Stimulated activated CD8-positive, alpha-beta memory T cell treated with anti-CD3 and anti-CD28 coated beads, Interleukin-4, amount 100 ng/mL, for 1 hour (primary cell): ENCODE measurements around the gene CAMTA1.

Source experiments
- DNase-seq, 2 donors: peaks; one replicate each; pipeline ENCODE4 v3.0.0-alpha.2; 2020; ENCODE audit warnings: low read depth in 2 of 2, low spot score in 1 of 2

The CAMTA1 gene

GRCh38 chr1:6955357-6956094, 170.3 kb downstream of the CAMTA1 start:
- no peak for DNase-seq

GRCh38 chr1:6956488-6957159, 171.4 kb downstream of the CAMTA1 start:
- no peak for DNase-seq

GRCh38 chr1:6957341-6957740, 172.1 kb downstream of the CAMTA1 start:
- DNase-seq = no peak

DNA sequence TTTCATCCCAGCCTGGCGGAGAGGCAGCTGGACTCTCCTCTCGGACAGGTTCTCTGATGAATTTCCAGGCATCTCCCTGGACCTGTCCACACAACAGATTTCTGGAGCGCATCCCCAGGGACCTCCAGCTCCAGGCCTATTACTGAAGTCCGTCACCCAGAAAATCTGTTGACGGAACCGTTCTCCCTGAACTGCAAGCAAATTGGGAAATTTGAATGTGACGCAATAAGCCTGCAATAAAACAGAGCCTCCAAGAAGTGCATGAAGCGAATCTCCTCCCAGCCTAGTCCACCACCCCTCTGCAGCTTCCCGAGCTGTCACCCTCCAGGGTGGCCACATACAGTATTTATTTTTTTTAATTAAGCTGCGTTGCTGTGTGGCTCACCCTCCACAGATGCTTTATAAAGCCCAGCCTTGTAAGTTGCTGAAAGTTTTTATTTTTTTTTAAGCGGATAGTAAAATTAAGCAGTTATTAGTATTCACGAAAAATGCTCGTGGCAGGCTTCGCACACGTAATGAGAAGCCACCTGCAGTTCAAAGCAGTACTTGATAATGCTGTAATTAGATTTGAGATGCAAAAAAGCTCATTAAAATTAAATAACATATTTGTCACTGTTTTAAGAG, 173.3 kb downstream of the CAMTA1 start:
- no peak for DNase-seq

- DNase-seq = no peak
Observed at GRCh38 chr1:6959491-6959890, 174.2 kb downstream of the CAMTA1 start.

DNA sequence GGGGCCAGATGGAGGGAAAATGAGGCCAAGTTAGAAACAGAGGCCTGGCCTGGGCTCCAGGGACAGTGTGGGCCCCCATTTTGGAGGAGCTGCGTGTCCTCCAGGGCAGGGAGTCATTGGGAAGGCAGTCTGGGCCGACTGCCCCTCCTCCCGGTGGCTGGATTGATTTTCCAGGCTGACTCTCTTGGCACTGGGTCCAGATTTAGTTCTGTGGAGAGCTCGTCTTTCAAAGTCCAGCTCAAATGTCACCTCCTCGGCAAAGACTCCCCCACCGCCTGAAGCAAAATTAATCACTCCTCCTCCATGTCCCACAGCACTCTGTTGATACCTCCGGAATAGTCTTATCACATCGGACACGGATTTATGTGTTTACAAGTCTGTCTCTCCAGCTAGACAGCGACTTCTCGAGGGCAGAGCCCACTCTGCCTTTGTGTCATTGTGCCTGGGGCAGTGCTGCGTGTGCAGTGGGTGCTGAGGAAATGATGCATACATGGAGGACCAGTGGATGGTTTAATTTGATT, 175.1 kb downstream of the CAMTA1 start:
- DNase-seq = no peak

DNA sequence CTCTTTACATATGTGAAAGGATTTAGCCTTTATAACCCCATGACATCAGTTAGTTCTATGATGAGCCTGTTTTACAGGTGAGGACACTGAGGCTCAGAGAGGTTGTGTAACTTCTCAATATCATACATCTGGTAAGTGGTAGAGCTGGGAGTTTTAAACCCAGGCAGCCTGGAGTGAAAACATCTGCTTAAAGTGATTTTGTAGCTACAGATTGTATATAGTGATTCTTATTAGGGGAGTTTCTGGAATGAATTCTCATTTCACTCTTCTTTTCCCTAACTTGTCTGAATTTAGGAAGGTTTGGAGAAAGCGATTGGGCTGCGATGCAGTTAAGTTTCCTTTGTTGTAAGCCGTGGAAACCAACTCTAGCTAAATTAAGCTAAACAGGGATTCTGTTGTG, 175.6 kb downstream of the CAMTA1 start:
- no peak for DNase-seq

- no peak for DNase-seq
Observed at GRCh38 chr1:6961289-6961688, 176.0 kb downstream of the CAMTA1 start.

DNA sequence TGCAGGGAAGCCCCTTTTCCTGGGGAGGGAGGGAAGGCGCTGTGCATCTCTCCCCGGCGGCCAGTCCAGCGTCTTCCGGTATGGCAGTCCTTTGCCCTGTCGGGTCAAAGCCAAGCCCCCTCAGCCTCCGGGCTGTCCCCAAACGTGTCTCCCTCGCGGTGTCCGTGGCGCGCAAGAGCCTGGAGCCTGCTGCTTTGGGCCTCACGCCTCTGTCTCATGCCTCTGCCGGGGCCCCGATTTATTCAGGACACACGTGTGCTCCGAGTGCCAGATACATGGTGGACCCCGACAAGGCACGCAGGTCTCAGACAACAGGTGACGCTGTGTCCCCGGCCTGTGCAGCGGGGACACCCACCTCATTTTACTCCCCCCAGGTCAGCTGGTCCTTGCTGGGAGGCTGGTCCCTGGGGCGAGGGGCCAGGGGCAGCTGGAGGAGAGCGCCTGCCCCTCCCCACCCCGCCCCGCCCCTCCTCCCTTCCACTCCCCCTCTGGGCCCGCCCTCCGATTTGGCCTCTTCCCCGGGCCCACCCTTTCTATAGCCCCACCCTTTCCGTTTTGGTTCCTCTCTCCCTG, 176.7 kb downstream of the CAMTA1 start:
- DNase-seq = no peak

DNA sequence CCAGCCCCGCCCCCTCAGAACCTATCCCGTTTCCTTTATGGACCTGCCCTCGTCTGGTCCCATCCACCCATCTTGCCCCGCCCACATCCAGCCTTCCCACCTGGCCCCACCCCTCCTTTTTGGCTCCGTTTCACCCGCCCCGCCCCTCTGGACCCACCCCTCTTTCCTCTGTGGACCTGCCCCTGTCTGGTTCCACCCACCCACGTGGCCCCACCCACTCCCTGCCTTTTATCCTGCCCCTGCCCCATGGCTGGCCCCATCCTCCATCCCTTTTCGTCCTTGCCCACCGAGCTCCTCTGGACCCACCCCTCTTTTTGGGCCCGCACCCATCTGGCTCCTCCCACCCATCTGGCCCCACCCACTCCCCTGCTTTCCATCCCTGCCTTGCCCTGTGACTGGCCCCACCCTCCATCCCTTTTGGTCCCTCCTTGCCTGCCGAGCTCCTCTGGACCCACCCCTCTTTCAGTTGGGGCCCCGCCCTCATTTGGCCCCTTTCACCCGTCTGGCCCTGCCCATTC, 177.3 kb downstream of the CAMTA1 start:
- DNase-seq = no peak

GRCh38 chr1:6962996-6963911, 178.0 kb downstream of the CAMTA1 start:
- DNase-seq = no peak

GRCh38 chr1:6963912-6964307, 178.7 kb downstream of the CAMTA1 start:
- no peak for DNase-seq

DNA sequence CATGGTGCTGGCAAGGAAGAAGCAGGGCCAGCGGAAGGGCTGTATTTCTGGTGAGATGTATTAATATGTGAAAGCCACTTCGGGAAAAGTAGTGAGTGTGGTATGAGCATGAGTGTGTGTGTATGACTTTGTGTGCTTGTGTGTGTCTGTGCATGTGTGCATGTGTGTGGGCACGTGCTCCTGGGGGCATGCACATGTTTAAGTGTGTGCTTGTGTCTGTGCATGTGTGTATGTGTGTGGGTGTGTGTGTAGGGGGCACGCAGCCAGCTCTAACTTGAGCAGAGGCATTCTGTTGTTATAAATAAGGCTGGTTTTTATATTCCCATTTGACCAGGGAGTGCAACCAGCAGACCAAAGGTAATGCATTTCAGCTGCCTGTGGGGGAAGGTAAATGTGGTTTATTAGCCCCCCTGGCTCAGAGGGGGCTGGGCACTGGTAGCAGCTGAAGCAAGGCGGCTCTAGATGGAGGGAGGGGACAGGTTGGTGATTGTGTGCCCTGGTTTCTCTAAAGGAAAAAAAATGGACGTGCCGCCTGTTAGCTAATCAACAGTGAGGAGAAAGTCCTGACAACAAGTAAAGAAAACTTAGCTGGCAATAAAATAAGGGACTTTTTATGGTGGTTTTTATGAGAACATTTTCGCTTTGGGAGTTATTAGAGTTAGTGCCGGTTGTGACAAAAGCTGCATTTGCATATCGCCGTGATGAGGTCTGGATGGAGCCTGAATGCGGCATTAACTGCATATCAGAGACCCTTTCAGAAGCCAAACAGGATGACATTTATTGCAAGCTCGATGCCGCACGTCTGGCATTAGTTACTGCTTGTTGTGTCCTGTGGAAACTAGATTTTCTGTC, 180.1 kb downstream of the CAMTA1 start:
- no peak for DNase-seq

- DNase-seq = no peak
Observed at GRCh38 chr1:6965935-6966241, 180.6 kb downstream of the CAMTA1 start.

DNA sequence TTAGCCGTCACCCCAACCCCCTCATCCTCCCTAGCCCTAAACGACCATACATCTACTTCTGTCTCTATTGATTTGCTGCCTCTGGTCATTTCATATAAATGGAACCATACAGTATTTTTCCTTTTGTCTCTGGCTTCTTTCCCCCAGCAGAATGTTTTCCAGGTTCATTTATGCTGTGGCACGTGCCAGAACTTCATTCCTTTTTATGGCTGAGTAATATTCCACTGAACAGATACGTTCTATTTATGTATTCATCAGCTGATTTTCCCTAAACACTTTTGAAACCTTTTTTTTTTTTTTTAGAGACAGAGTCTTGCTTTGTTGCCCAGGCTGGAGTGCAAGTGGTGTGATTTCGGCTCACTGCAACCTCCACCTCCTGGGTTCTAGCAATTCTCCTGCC, 181.1 kb downstream of the CAMTA1 start:
- DNase-seq = no peak

DNA sequence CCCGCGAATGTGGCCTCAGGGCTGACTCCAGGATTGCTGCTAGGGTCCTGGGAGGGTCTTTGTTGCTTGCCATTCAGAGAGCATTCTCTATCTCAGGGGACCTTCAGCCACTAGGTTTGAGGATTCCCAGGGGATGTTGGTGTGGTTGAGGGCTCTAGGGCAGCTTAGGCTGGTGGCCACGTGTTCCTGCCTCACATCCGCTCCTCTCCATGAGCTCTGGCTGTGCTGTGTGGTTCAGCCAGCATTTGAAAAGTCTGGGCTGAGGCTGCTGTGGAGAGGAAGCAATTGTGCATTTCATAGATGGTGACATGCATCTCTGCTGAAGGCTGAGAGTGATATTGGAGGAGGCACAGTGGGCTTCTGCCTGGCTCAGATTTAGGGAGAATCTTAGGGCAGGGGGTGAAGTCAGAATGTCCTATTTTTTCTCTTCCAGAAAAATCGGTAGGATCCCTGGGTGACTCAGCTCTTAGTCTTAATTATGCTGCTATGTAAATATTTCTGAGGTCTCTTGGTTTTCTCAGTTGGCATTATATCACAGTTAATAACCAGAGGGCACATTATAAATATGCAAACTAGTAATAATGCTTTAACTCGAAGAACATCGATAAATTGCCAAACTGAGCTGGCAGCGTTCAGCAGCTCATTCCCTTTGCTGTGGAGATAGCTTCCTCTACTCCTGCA, 182.3 kb downstream of the CAMTA1 start:
- no peak for DNase-seq

- DNase-seq = no peak
Observed at GRCh38 chr1:6969106-6969505, 183.9 kb downstream of the CAMTA1 start.

DNA sequence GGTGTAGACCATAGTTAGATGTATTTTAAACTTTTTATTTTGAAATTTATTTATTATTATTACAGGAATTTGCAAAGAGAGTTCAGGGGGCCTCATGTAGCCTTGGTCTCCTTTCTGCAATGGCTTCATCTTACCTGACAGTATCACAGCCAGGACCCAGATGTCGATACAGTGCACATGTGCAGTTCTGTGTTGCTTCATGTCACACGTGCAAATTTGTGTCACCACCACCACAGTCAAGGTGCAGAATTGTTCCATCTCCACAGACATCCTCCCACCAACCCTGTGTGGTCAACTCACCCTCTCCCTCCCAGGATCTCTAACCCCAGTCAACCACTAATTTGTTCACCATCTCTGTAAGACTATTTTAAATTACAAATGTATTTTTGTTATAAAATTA, 184.5 kb downstream of the CAMTA1 start:
- DNase-seq = no peak

DNA sequence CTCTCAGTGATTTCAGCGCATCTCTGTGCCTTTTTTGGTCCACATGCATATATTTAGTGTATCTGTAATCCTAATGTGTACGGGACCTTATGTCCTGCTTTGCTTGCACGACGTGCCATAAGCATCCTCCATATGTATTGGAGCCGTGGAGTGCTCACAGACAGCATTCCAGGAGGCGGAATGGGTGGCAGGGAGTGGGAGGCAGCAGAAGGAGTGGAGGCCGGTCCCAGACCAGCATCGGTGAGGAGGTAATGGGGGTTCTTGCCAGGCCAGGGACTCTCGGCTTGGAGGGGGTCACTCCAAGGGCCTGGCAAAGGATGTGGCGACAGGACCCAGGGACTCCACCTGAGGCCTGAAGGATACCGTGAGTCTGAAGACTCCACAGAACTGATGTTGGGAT, 185.0 kb downstream of the CAMTA1 start:
- DNase-seq = no peak
